Left ventricle myocardium inferior (tissue), 1 donor: ENCODE results near the gene SIPA1. TPM values are rescaled to one million over a fixed set of nuclear protein-coding genes. Genes with fewer than 3 reads are reported as not detected.

ENCODE experiments used
- DNase-seq: peaks from one replicate; pipeline ENCODE4 v3.0.0-alpha.2; 2020
- H3K27ac ChIP-seq: fragments of 200-600 bp; replicated peaks from 2 replicates; pipeline ENCODE4 v1.8.0; 2021
- H3K27me3 ChIP-seq: fragments of 200-600 bp; 2 replicates; pipeline ENCODE4 v1.8.0; 2021; ENCODE audit warnings: low read depth
- H3K36me3 ChIP-seq: fragments of 200-600 bp; 2 replicates; pipeline ENCODE4 v1.8.0; 2021
- H3K4me1 ChIP-seq: fragments of 200-600 bp; 2 replicates; pipeline ENCODE4 v1.8.0; 2021
- H3K4me3 ChIP-seq: fragments of 200-600 bp; 2 replicates; pipeline ENCODE4 v1.8.0; 2021; ENCODE audit warnings: mild to moderate bottlenecking, moderate library complexity
- H3K9me3 ChIP-seq: fragments of 200-600 bp; replicated peaks from 2 replicates; pipeline ENCODE4 v1.8.0; 2021
- intact Hi-C: fragments of 100-400 bp; cut with micrococcal nuclease; formaldehyde crosslinking; loops from one replicate; pipeline ENCODE4 v1.11.0; 2022
- total RNA-seq: library from RNA; stranded (reverse); fragmentation: NEBNext Ultra II Directional; extraction: Animal tissue kit (Norgen Biotek cat#: 25700); gene quantifications from one replicate; pipeline ENCODE4 v1.2.1, GENCODE V29; 2021
- TF ChIP-seq, protein P1 (sequence below): fragments of 200-600 bp; IDR thresholded peaks from 2 replicates; pipeline ENCODE4 v1.8.0; 2021; ENCODE audit warnings: antibody characterized with exemption, mild to moderate bottlenecking, borderline replicate concordance
- donor health status: DM: no; HTN: yes; CAD: no; lungs with severe emphysema.

Gene SIPA1
- total RNA-seq, 1 donor from 2014 or later = 21.0 TPM

DNA sequence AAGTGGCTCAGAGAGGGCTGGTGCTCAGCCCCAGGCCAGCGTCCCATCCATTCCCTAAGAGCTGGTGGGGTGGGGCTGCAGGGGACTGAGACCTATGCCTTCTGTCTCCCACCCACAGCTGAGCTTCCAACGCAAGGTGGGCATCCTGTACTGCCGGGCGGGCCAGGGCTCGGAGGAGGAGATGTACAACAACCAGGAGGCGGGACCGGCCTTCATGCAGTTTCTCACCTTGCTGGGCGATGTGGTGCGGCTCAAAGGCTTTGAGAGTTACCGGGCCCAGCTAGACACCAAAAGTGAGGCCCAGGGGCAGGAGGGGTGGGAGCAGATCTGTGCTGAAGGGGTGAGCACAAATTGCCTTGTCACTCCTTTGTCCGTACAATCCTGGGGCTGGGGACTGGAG is 6.9 kb downstream of the SIPA1 start:
- Histone ChIP-seq H3K9me3 (no peaks in the 10 kb centered on the region), H3K4me1 (peaks cover 50% of the 10 kb centered on the region), H3K27me3 (peaks cover 11% of the 10 kb centered on the region), H3K4me3 (no peak overlapping the region), H3K27ac (no peak overlapping the region), H3K36me3 (peaks cover 83% of the 10 kb centered on the region)
- DNase-seq = no peak
- TF ChIP-seq, protein P1, sequence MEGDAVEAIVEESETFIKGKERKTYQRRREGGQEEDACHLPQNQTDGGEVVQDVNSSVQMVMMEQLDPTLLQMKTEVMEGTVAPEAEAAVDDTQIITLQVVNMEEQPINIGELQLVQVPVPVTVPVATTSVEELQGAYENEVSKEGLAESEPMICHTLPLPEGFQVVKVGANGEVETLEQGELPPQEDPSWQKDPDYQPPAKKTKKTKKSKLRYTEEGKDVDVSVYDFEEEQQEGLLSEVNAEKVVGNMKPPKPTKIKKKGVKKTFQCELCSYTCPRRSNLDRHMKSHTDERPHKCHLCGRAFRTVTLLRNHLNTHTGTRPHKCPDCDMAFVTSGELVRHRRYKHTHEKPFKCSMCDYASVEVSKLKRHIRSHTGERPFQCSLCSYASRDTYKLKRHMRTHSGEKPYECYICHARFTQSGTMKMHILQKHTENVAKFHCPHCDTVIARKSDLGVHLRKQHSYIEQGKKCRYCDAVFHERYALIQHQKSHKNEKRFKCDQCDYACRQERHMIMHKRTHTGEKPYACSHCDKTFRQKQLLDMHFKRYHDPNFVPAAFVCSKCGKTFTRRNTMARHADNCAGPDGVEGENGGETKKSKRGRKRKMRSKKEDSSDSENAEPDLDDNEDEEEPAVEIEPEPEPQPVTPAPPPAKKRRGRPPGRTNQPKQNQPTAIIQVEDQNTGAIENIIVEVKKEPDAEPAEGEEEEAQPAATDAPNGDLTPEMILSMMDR = no peak
- intact Hi-C loops = no loop called here

DNA sequence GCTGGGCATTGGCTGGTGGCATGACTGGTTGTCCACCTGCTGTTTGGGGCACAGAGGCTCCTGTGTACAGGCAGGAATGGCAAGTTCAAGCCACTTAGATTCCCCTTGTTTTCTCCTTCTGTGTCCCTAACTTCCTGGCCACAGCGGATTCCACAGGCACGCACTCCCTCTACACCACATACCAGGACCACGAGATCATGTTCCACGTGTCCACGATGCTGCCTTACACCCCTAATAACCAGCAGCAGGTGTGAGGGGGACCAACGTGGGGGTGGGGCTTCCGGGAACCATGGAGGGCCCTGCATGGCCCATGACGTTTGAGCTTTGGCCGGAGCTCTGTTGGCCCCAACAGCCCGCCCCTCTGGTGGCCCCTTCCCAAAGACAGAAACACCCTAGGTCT is 7.8 kb downstream of the SIPA1 start:
- Histone ChIP-seq H3K4me3 (no peak overlapping the region), H3K9me3 (no peaks in the 10 kb centered on the region), H3K4me1 (peaks cover 50% of the 10 kb centered on the region), H3K36me3 (peaks cover 91% of the 10 kb centered on the region), H3K27ac (no peak overlapping the region), H3K27me3 (peaks cover 11% of the 10 kb centered on the region)
- intact Hi-C loops = no loop called here
- TF ChIP-seq, protein P1 = no peak
- no peak for DNase-seq

DNA sequence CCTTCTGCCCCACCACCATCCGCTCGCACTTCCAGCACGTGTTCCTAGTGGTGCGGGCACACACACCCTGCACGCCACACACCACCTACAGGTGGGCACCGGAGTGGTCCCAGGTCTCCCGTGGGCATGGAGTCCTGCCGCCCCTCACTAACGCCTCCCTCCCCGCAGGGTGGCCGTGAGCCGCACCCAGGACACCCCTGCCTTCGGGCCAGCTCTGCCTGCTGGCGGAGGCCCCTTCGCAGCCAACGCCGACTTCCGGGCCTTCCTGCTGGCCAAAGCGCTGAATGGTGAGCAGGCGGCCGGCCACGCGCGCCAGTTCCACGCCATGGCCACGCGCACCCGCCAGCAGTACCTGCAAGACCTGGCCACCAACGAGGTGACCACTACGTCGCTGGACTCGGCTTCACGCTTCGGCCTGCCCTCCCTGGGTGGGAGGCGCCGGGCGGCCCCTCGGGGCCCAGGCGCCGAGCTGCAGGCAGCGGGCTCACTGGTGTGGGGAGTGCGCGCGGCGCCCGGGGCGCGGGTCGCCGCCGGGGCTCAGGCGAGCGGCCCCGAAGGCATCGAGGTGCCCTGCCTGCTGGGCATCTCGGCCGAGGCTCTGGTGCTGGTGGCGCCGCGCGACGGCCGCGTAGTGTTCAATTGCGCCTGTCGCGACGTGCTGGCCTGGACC is 8.5 kb downstream of the SIPA1 start:
- DNase-seq = no peak
- intact Hi-C loops = no loop called here
- H3K36me3 ChIP-seq = peaks cover 89% of the 10 kb centered on the region
- peaks cover 11% of the 10 kb centered on the region for H3K27me3 ChIP-seq
- H3K4me3 ChIP-seq = peak overlapping the region; percentile 34
- TF ChIP-seq, protein P1 = no peak
- H3K9me3 ChIP-seq = no peaks in the 10 kb centered on the region
- H3K4me1 ChIP-seq = peaks cover 50% of the 10 kb centered on the region
- no peak overlapping the region for H3K27ac ChIP-seq

DNA sequence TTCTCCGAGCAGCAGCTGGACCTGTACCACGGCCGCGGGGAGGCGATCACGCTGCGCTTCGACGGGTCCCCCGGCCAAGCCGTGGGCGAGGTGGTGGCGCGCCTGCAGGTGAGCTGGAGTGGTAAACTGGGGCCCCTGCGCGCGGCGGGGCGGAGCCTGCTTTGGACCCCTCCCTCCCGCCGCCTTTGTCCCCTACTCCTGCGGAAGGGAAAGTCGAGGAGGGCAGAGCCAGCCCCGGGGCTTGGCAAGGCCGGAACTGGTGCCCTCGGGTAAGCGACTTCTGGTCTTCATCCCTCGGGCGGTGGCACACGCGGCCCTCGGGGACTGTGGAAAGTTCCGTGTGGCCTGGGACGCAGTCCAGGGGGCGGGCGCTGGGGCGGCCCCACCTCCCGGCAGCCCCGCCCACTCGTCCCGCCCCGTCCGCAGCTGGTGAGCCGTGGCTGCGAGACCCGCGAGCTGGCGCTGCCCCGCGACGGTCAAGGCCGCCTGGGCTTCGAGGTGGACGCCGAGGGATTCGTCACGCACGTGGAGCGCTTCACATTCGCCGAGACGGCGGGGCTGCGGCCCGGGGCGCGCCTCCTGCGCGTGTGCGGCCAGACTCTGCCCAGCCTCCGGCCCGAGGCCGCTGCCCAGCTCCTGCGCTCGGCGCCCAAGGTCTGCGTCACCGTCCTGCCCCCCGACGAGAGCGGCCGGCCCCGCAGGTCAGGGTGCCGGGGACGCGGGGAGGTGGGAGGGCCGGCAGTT is 9.2 kb downstream of the SIPA1 start:
- peaks cover 50% of the 10 kb centered on the region for H3K4me1 ChIP-seq
- TF ChIP-seq, protein P1 = no peak
- peak overlapping the region; percentile 12 for H3K27ac ChIP-seq
- no peaks in the 10 kb centered on the region for H3K9me3 ChIP-seq
- H3K4me3 ChIP-seq = peak overlapping the region; percentile 34
- intact Hi-C loops = no loop called here
- no peak for DNase-seq
- peaks cover 11% of the 10 kb centered on the region for H3K27me3 ChIP-seq
- peaks cover 82% of the 10 kb centered on the region for H3K36me3 ChIP-seq

DNA sequence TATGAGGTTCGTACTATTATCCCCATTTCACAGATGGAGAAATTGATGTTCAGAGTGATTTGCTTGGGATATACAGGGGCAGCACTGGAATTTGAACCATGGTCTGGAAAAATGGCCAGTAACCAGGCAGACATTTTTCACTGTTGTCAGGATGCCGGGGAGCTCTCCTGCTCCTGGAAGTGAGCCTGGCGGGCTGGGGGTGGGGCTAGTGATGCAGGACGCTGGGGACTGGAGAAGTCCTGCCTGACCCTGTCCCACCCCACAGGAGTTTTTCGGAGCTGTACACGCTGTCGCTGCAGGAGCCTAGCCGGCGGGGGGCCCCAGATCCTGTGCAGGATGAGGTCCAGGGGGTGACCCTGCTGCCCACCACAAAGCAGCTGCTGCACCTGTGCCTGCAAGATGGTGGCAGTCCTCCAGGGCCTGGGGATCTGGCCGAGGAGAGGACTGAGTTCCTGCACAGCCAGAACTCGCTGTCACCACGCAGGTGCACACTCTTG is 11.1 kb downstream of the SIPA1 start:
- Histone ChIP-seq H3K4me3 (no peak overlapping the region), H3K4me1 (peaks cover 63% of the 10 kb centered on the region), H3K27ac (peak overlapping the region; percentile 11), H3K27me3 (peaks cover 11% of the 10 kb centered on the region), H3K36me3 (peaks cover 69% of the 10 kb centered on the region), H3K9me3 (no peaks in the 10 kb centered on the region)
- no peak for DNase-seq
- TF ChIP-seq, protein P1 = no peak
- intact Hi-C loops = no loop called here
